H9 (cell line): ENCODE results near the gene AIF1L. TPM values are rescaled to one million over a fixed set of nuclear protein-coding genes. Genes with fewer than 3 reads are reported as not detected.

ENCODE experiments used
- DNase-seq: peaks from one replicate; pipeline ENCODE4 v3.0.0-alpha.2; 2017
- H2AFZ ChIP-seq: one replicate; pipeline ENCODE4 v1.6.1; 2013; ENCODE audit warnings: mild to moderate bottlenecking, low read length, control low read depth, moderate library complexity
- H2AK5ac ChIP-seq: 2 replicates; pipeline ENCODE4 v1.6.1; 2013; ENCODE audit warnings: low read length, control low read depth, mixed read lengths; ENCODE audit not compliant: insufficient read length
- H2BK120ac ChIP-seq: one replicate; pipeline ENCODE4 v1.6.1; 2013; ENCODE audit warnings: low read depth, mild to moderate bottlenecking, low read length, control low read depth, inconsistent platforms; ENCODE audit not compliant: poor library complexity, severe bottlenecking
- H2BK12ac ChIP-seq: 2 replicates; pipeline ENCODE4 v1.6.1; 2013; ENCODE audit warnings: low read length, control low read depth, mixed read lengths, low read depth; ENCODE audit not compliant: insufficient read length
- H2BK15ac ChIP-seq: 2 replicates; pipeline ENCODE4 v1.6.1; 2013; ENCODE audit warnings: low read depth, low read length, control low read depth
- H2BK20ac ChIP-seq: one replicate; pipeline ENCODE4 v1.6.1; 2013; ENCODE audit warnings: low read depth, mild to moderate bottlenecking, low read length, control low read depth, inconsistent platforms; ENCODE audit not compliant: poor library complexity, severe bottlenecking
- H2BK5ac ChIP-seq: 2 replicates; pipeline ENCODE4 v1.6.1; 2013; ENCODE audit warnings: low read length, control low read depth, mixed read lengths; ENCODE audit not compliant: insufficient read length
- H3K14ac ChIP-seq: 2 replicates; pipeline ENCODE4 v1.6.1; 2013; ENCODE audit warnings: low read length, control low read depth; ENCODE audit not compliant: insufficient read depth
- H3K18ac ChIP-seq: 2 replicates; pipeline ENCODE4 v1.6.1; 2013; ENCODE audit warnings: low read depth, mild to moderate bottlenecking, mixed read lengths, low read length, control low read depth; ENCODE audit not compliant: insufficient read length
- H3K23ac ChIP-seq: 2 replicates; pipeline ENCODE4 v1.6.1; 2013; ENCODE audit warnings: low read length, control low read depth, mixed read lengths, low read depth; ENCODE audit not compliant: insufficient read length
- H3K23me2 ChIP-seq: 2 replicates; pipeline ENCODE4 v1.6.1; 2013; ENCODE audit warnings: low read depth, mild to moderate bottlenecking, mixed read lengths, low read length, control low read depth; ENCODE audit not compliant: insufficient read length, poor library complexity, severe bottlenecking
- H3K27ac ChIP-seq: 2 replicates; pipeline ENCODE4 v1.5.1; 2013; ENCODE audit warnings: low read length, control low read depth, mixed read lengths, low read depth; ENCODE audit not compliant: insufficient read length
- H3K27me3 ChIP-seq: 2 replicates; pipeline ENCODE4 v1.6.1; 2013; ENCODE audit warnings: low read length, control low read depth, inconsistent platforms; ENCODE audit not compliant: insufficient read depth
- H3K4ac ChIP-seq: 2 replicates; pipeline ENCODE4 v1.6.1; 2013; ENCODE audit warnings: low read depth, mild to moderate bottlenecking, control low read depth, inconsistent platforms, low read length, moderate library complexity
- H3K4me1 ChIP-seq: 2 replicates; pipeline ENCODE4 v1.6.1; 2013; ENCODE audit warnings: low read length, control low read depth, inconsistent platforms; ENCODE audit not compliant: insufficient read depth
- H3K4me2 ChIP-seq: 2 replicates; pipeline ENCODE4 v1.6.1; 2013; ENCODE audit warnings: low read length, control low read depth, mixed read lengths; ENCODE audit not compliant: insufficient read length, insufficient read depth
- H3K56ac ChIP-seq: 2 replicates; pipeline ENCODE4 v1.6.1; 2013; ENCODE audit warnings: low read depth, mild to moderate bottlenecking, mixed read lengths, low read length, control low read depth; ENCODE audit not compliant: insufficient read length
- H3K79me1 ChIP-seq: 2 replicates; pipeline ENCODE4 v1.6.1; 2013; ENCODE audit warnings: low read depth, mild to moderate bottlenecking, moderate library complexity, low read length, control low read depth, inconsistent platforms; ENCODE audit not compliant: insufficient read depth, poor library complexity, severe bottlenecking
- H3K79me2 ChIP-seq: 2 replicates; pipeline ENCODE4 v1.6.1; 2013; ENCODE audit warnings: low read length, control low read depth, inconsistent platforms; ENCODE audit not compliant: insufficient read depth
- H3K9ac ChIP-seq: 2 replicates; pipeline ENCODE4 v1.6.1; 2013; ENCODE audit warnings: low read length, control low read depth, mixed read lengths; ENCODE audit not compliant: insufficient read length; ENCODE audit errors: extremely low read depth
- H3K9me3 ChIP-seq: one replicate; pipeline ENCODE4 v1.6.1; 2013; ENCODE audit warnings: low read depth, low read length, inconsistent platforms; ENCODE audit not compliant: control insufficient read depth
- H3T11ph ChIP-seq: one replicate; pipeline ENCODE4 v1.6.1; 2013; ENCODE audit warnings: mild to moderate bottlenecking, low read length, control low read depth, inconsistent platforms
- H4K20me1 ChIP-seq: one replicate; pipeline ENCODE4 v1.6.1; 2013; ENCODE audit not compliant: control insufficient read depth, insufficient read length, insufficient read depth
- H4K5ac ChIP-seq: 2 replicates; pipeline ENCODE4 v1.6.1; 2013; ENCODE audit warnings: low read depth, mild to moderate bottlenecking, mixed read lengths, low read length, control low read depth; ENCODE audit not compliant: insufficient read length
- H4K8ac ChIP-seq: replicated peaks from 2 replicates; pipeline ENCODE4 v1.6.1; 2013; ENCODE audit warnings: low read length, control low read depth, mixed read lengths, low read depth; ENCODE audit not compliant: insufficient read length
- H4K91ac ChIP-seq: 2 replicates; pipeline ENCODE4 v1.6.1; 2013; ENCODE audit warnings: low read depth, mild to moderate bottlenecking, moderate library complexity, mixed read lengths, low read length, control low read depth; ENCODE audit not compliant: insufficient read length
- H3K27ac Mint-ChIP-seq, 3 experiments: 2 replicates in 2 of 3; 3 replicates in 1 of 3; pipeline ENCODE4 v1.8.0; 2020 to 2021; ENCODE audit warnings: mixed read lengths in 3 of 3, mild to moderate bottlenecking in 1 of 3, moderate library complexity in 1 of 3
- H3K27me3 Mint-ChIP-seq: 2 replicates; pipeline ENCODE4 v1.8.0; 2021; ENCODE audit warnings: low read depth, mild to moderate bottlenecking, moderate library complexity, mixed read lengths
- H3K36me3 Mint-ChIP-seq, 3 experiments: 2 replicates in 2 of 3; 3 replicates in 1 of 3; pipeline ENCODE4 v1.8.0; 2020 to 2021; ENCODE audit warnings: low read depth in 3 of 3, mixed read lengths in 3 of 3; ENCODE audit not compliant: insufficient read depth in 1 of 3
- H3K4me1 Mint-ChIP-seq, 2 experiments: 2 replicates each; pipeline ENCODE4 v1.8.0; 2020; ENCODE audit warnings: mixed read lengths in 2 of 2
- H3K4me3 Mint-ChIP-seq, 2 experiments: 2 replicates in 1 of 2; 3 replicates in 1 of 2; pipeline ENCODE4 v1.8.0; 2020 to 2021; ENCODE audit warnings: mild to moderate bottlenecking in 2 of 2, mixed read lengths in 2 of 2, moderate library complexity in 1 of 2
- H3K9me3 Mint-ChIP-seq, 2 experiments: 2 replicates in 1 of 2; 3 replicates in 1 of 2; pipeline ENCODE4 v1.8.0; 2020; ENCODE audit warnings: mild to moderate bottlenecking in 2 of 2, mixed read lengths in 2 of 2, moderate library complexity in 1 of 2
- CTCF ChIP-seq: fragments of 200-600 bp; sonication (generic); conservative IDR thresholded peaks from 3 replicates; pipeline ENCODE4 v1.8.0; 2021; ENCODE audit warnings: antibody characterized with exemption, mild to moderate bottlenecking
- WGBS: extraction: QIAGEN DNeasy Blood & Tissue Kit; methylation state at CpG from one replicate; pipeline ENCODE4 v1.1.7; 2013; ENCODE audit warnings: missing lambda C conversion rate, low lambda C conversion rate, mixed read lengths; ENCODE audit not compliant: insufficient read length; ENCODE audit errors: extremely low coverage; 5-methylcytosine and 5-hydroxymethylcytosine counted together
- total RNA-seq: library from RNA; stranded (reverse); gene quantifications from 2 replicates; pipeline ENCODE4 v1.2.1, GENCODE V29; 2021

The AIF1L gene
- total RNA-seq, 1 experiment from 2014 or later: 122 TPM

GRCh38 chr9:131103024-131103423 lies 6.7 kb downstream of the AIF1L start:
- Histone ChIP-seq H3K4me2 (no peak overlapping the region), H3K4ac (no peak overlapping the region), H3K9me3 (no peaks in the 10 kb centered on the region), H3K79me2 (no peaks in the 10 kb centered on the region), H2BK120ac (no peak overlapping the region), H3K23me2 (no peaks in the 10 kb centered on the region), H3T11ph (no peak overlapping the region), H2AFZ (no peak overlapping the region), H3K56ac (no peak overlapping the region), H2BK15ac (no peak overlapping the region), H3K27ac (no peak overlapping the region), H3K18ac (no peak overlapping the region), H3K79me1 (no peaks in the 10 kb centered on the region), H3K4me1 (peaks cover 13% of the 10 kb centered on the region; the same call in 1 of the 2 replicates), H2AK5ac (no peak overlapping the region), H4K91ac (no peak overlapping the region), H4K8ac (no peak overlapping the region), H2BK5ac (no peak overlapping the region), H3K9ac (no peak overlapping the region), H3K23ac (no peak overlapping the region), H4K20me1 (peaks cover 2% of the 10 kb centered on the region), H3K27me3 (no peaks in the 10 kb centered on the region), H3K14ac (no peak overlapping the region), H2BK20ac (no peak overlapping the region), H2BK12ac (no peak overlapping the region), H4K5ac (no peak overlapping the region)
- peak overlapping the region in 1 of 2 experiments; percentile 67; a peak in 3 of 5 replicates for H3K4me3 Mint-ChIP-seq
- peaks cover 40 to 50% of the 10 kb centered on the region in 2 experiments for H3K4me1 Mint-ChIP-seq
- H3K9me3 Mint-ChIP-seq: no peaks in the 10 kb centered on the region; a peak in 1 of 5 replicates
- WGBS: no CpG with 5 or more reads among the region's 9 CpGs
- H3K27me3 Mint-ChIP-seq: no peaks in the 10 kb centered on the region
- peaks cover 27 to 67% (median 43%) of the 10 kb centered on the region in 3 experiments; a peak in 6 of 7 replicates for H3K36me3 Mint-ChIP-seq
- peak overlapping the region; percentile 91 to 97 (median 93) for H3K27ac Mint-ChIP-seq
- no peak for DNase-seq
- TF ChIP-seq CTCF: no peak
